ENCODE results near the gene MTA1. TPM values are rescaled to one million over a fixed set of nuclear protein-coding genes. Genes with fewer than 3 reads are reported as not detected.

Gene MTA1
- total and polyA plus RNA-seq, 2 donors (not counting 1 experiment from before 2014, with no cell fraction given) = 137 to 147 TPM

DNA sequence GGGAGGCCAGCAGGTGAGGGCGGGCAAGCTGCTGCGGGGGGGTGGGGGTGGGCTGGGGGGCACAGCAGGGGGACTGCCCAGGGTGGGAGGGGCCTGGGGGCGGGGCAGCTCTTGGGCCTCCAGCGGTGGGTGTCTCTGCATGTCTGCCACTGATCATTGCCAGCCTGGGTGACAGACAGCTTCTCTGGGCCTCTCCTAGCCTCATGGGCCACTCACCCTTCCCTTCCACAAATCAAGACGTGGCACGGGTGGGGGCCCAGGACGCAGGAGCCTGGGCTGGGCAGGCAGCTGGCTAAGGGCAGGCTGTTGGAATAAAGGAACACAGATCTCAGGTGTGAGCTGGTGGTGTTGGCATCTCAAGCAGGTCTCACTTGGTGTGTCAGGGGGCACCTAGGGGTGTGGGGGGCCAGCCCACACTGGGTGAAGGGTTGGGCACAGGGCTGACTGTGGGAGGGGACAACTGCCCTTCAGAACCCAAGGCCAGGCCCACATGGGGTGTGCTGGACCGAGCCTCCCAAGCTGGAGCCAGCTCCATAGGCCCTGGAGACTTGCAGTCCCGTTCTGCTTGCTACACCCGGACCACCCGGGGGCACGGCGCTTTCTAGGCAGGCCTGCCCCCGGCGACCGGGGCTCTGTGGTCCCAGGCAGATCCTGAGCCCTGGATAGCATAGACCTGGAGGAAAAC is 74.4 kb downstream of the MTA1 start:
- H3K4me2 ChIP-seq (replicated peaks; ENCODE audit: low read depth, low read length, poor library complexity, severe bottlenecking) = no peak overlapping the region
- H4K20me1 ChIP-seq (ENCODE audit: control insufficient read depth, insufficient read depth, low read length, poor library complexity, severe bottlenecking) = peaks cover 13% of the 10 kb centered on the region
- no peaks in the 10 kb centered on the region for H3K27me3 ChIP-seq (replicated peaks in 1 of 4; ENCODE audit: control extremely low read depth in 1 of 4, control insufficient read depth in 3 of 4, insufficient read depth in 4 of 4, low read length in 3 of 4)
- Mint-ChIP-seq H3K27me3 (no peaks in the 10 kb centered on the region), H3K27ac (no peak overlapping the region), H3K9me3 (ENCODE audit: insufficient read depth) (no peaks in the 10 kb centered on the region), H3K4me1 (peaks cover 14% of the 10 kb centered on the region), H3K4me3 (peak overlapping the region; percentile 13)
- intact Hi-C loops (cut with micrococcal nuclease) = loop anchor here (5.0 kb wide), 2 partner anchors 292 to 402 kb away; no protein-coding TSS in a partner anchor
- peaks cover 10 to 21% of the 10 kb centered on the region in 2 donors for H3K4me1 ChIP-seq (ENCODE audit: control insufficient read depth in 2 of 2, insufficient read depth in 2 of 2, low read length in 2 of 2)
- no peak for ATAC-seq (ENCODE audit: low read depth)
- no peak overlapping the region for H3K4me3 ChIP-seq (ENCODE audit: control extremely low read depth in 1 of 5, extremely low read depth in 1 of 5, insufficient read depth in 1 of 5, low read depth in 2 of 5, low read length in 4 of 5)
- H3K36me3 ChIP-seq (replicated peaks in 1 of 2; ENCODE audit: control extremely low read depth in 1 of 2, control insufficient read depth in 1 of 2, extremely low read depth in 1 of 2, insufficient read depth in 2 of 2, low read length in 1 of 2) = peaks cover 0 to 3% of the 10 kb centered on the region in 2 experiments
- no peaks in the 10 kb centered on the region for H3K9me3 ChIP-seq (ENCODE audit: control extremely low read depth in 1 of 3, control insufficient read depth in 2 of 3, insufficient read depth in 1 of 3, low read length in 2 of 3)
- ChIA-PET CTCF (no interaction called here), POLR2A (no interaction called here)
- TF ChIP-seq EZH2 (IDR thresholded peaks at IDR 0.05; ENCODE audit: borderline replicate concordance, insufficient read depth, low read depth, low read length, poor library complexity, severe bottlenecking) (no peak), CTCF (IDR thresholded peaks at IDR 0.05) (no peak)
- no peak overlapping the region for H2AFZ ChIP-seq (ENCODE audit: insufficient read depth, low read depth, low read length, poor library complexity, severe bottlenecking)
- peak; percentile 39 for DNase-seq
- H3K79me2 ChIP-seq (ENCODE audit: control insufficient read depth, insufficient read depth, low read length) = peaks cover 2% of the 10 kb centered on the region
- H3K9ac ChIP-seq (ENCODE audit: low read length) = no peak overlapping the region
- no peak overlapping the region for H3K27ac ChIP-seq (ENCODE audit: low read length in 2 of 2)
- over 99% methylated on average over 9 of the region's 16 CpGs for WGBS (ENCODE audit: insufficient coverage)

DNA sequence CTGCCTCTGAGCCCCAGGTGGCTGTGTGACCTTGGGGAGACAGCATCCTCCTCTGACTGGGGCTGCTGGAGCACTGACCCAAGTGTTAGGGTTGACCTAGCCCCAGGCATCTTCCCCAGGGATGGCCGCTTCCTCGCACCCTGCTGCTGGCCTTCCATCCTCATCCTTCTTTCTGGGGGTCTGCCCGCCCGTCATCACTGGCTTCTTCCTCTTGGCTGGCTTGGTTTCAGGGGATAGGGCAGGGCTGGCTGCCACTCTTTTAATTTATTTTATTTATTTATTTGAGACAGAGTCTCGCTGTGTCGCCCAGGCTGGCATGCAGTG is 74.9 kb downstream of the MTA1 start:
- no peak overlapping the region for H3K4me3 Mint-ChIP-seq
- H3K9me3 Mint-ChIP-seq (ENCODE audit: insufficient read depth) = no peaks in the 10 kb centered on the region
- peaks cover 9% of the 10 kb centered on the region for H3K4me1 Mint-ChIP-seq
- Histone ChIP-seq H3K27me3 (replicated peaks in 1 of 4; ENCODE audit: control extremely low read depth in 1 of 4, control insufficient read depth in 3 of 4, insufficient read depth in 4 of 4, low read length in 3 of 4) (no peaks in the 10 kb centered on the region), H3K4me1 (ENCODE audit: control insufficient read depth in 2 of 2, insufficient read depth in 2 of 2, low read length in 2 of 2) (peaks cover 5 to 16% of the 10 kb centered on the region in 2 donors), H3K79me2 (ENCODE audit: control insufficient read depth, insufficient read depth, low read length) (peaks cover 2% of the 10 kb centered on the region), H3K9ac (ENCODE audit: low read length) (no peak overlapping the region), H2AFZ (ENCODE audit: insufficient read depth, low read depth, low read length, poor library complexity, severe bottlenecking) (no peak overlapping the region), H3K36me3 (replicated peaks in 1 of 2; ENCODE audit: control extremely low read depth in 1 of 2, control insufficient read depth in 1 of 2, extremely low read depth in 1 of 2, insufficient read depth in 2 of 2, low read length in 1 of 2) (peaks cover 0 to 3% of the 10 kb centered on the region in 2 experiments), H3K4me2 (replicated peaks; ENCODE audit: low read depth, low read length, poor library complexity, severe bottlenecking) (no peak overlapping the region), H4K20me1 (ENCODE audit: control insufficient read depth, insufficient read depth, low read length, poor library complexity, severe bottlenecking) (peaks cover 8% of the 10 kb centered on the region), H3K27ac (ENCODE audit: low read length in 2 of 2) (no peak overlapping the region), H3K4me3 (ENCODE audit: control extremely low read depth in 1 of 5, extremely low read depth in 1 of 5, insufficient read depth in 1 of 5, low read depth in 2 of 5, low read length in 4 of 5) (no peak overlapping the region), H3K9me3 (ENCODE audit: control extremely low read depth in 1 of 3, control insufficient read depth in 2 of 3, insufficient read depth in 1 of 3, low read length in 2 of 3) (no peaks in the 10 kb centered on the region)
- ChIA-PET POLR2A (no interaction called here), CTCF (no interaction called here)
- H3K27ac Mint-ChIP-seq = no peak overlapping the region
- TF ChIP-seq EZH2 (IDR thresholded peaks at IDR 0.05; ENCODE audit: borderline replicate concordance, insufficient read depth, low read depth, low read length, poor library complexity, severe bottlenecking) = no peak
- no peak for TF ChIP-seq CTCF (IDR thresholded peaks at IDR 0.05)
- WGBS (ENCODE audit: insufficient coverage) = 100% methylated on average over 2 of the region's 6 CpGs
- no peak for DNase-seq
- intact Hi-C loops (cut with micrococcal nuclease) = loop anchor here (5.0 kb wide), 2 partner anchors 292 to 402 kb away; no protein-coding TSS in a partner anchor
- ATAC-seq (ENCODE audit: low read depth) = no peak
- no peaks in the 10 kb centered on the region for H3K27me3 Mint-ChIP-seq
